ENCODE data around the gene DPP4. TPM values are rescaled to one million over a fixed set of nuclear protein-coding genes. Genes with fewer than 3 reads are reported as not detected.

Gene DPP4
- total RNA-seq, 6 experiments from 2014 or later: 17.8 to 39.8 (median 26.3) TPM

GRCh38 chr2:162007447-162008040, 66.5 kb downstream of the DPP4 start:
- no peaks in the 10 kb centered on the region for H3K4me1 ChIP-seq
- TF ChIP-seq CTCF (IDR thresholded peaks at IDR 0.05): peak; percentile 62 to 81 (median 74)
- TF ChIP-seq POLR2A (IDR thresholded peaks at IDR 0.05): no peak

GRCh38 chr2:162006337-162006736, 67.7 kb downstream of the DPP4 start:
- intact Hi-C loops (cut with DNase I): loop anchor here (5.0 to 10.0 kb wide), 2 partner anchors 111 to 118 kb away; no protein-coding TSS in a partner anchor
- Histone ChIP-seq H3K27ac (no peak overlapping the region), H3K4me3 (no peak overlapping the region), H3K9me3 (no peaks in the 10 kb centered on the region), H3K36me3 (peaks cover 0 to 7% (median 0%) of the 10 kb centered on the region in 4 donors), H3K27me3 (no peaks in the 10 kb centered on the region), H3K4me1 (no peaks in the 10 kb centered on the region)
- DNase-seq: no peak
- TF ChIP-seq POLR2A (IDR thresholded peaks at IDR 0.05): no peak
- TF ChIP-seq CTCF (IDR thresholded peaks at IDR 0.05): no peak
- ATAC-seq: no peak

More at GRCh38 chr2:162007447-162008040, 66.5 kb downstream of the DPP4 start:
- Histone ChIP-seq H3K36me3 (peaks cover 0 to 7% (median 0%) of the 10 kb centered on the region in 4 donors), H3K9me3 (no peaks in the 10 kb centered on the region), H3K27me3 (no peaks in the 10 kb centered on the region), H3K4me3 (no peak overlapping the region), H3K27ac (no peak overlapping the region)
- DNase-seq (no peak), ATAC-seq (peak in 2 of 4 donors; percentile 28 to 36)
- WGBS (ENCODE audit: insufficient coverage, low coverage, low lambda C conversion rate, missing lambda C conversion rate): 60% methylated on average over 3 of the region's 3 CpGs
- intact Hi-C loops (cut with DNase I): loop anchor here (5.0 to 10.0 kb wide), 2 partner anchors 110 to 117 kb away; no protein-coding TSS in a partner anchor

- H3K27me3 ChIP-seq: no peaks in the 10 kb centered on the region
- intact Hi-C loops (cut with DNase I): loop anchor here (5.0 to 10.0 kb wide), 2 partner anchors 121 to 123 kb away; no protein-coding TSS in a partner anchor
- no peak overlapping the region for H3K4me3 ChIP-seq
- no peak overlapping the region for H3K27ac ChIP-seq
- 78% methylated on average over 3 of the region's 3 CpGs for WGBS (ENCODE audit: insufficient coverage, low coverage, low lambda C conversion rate, missing lambda C conversion rate)
- ATAC-seq (no peak), DNase-seq (no peak)
- peaks cover 0 to 7% (median 0%) of the 10 kb centered on the region in 4 donors for H3K36me3 ChIP-seq
- no peaks in the 10 kb centered on the region for H3K4me1 ChIP-seq
- H3K9me3 ChIP-seq: no peaks in the 10 kb centered on the region
- TF ChIP-seq POLR2A (IDR thresholded peaks at IDR 0.05): no peak
Measured at GRCh38 chr2:162004031-162004430, 70.0 kb downstream of the DPP4 start.

- no peak overlapping the region for H3K4me3 ChIP-seq
- intact Hi-C loops (cut with DNase I): loop anchor here (5.0 to 10.0 kb wide), 2 partner anchors 122 to 125 kb away; no protein-coding TSS in a partner anchor
- DNase-seq (no peak), ATAC-seq (no peak)
- H3K9me3 ChIP-seq: no peaks in the 10 kb centered on the region
- TF ChIP-seq CTCF (IDR thresholded peaks at IDR 0.05) (no peak), POLR2A (IDR thresholded peaks at IDR 0.05) (no peak)
- H3K27me3 ChIP-seq: no peaks in the 10 kb centered on the region
- H3K27ac ChIP-seq: no peak overlapping the region
- WGBS (ENCODE audit: insufficient coverage, low coverage, low lambda C conversion rate, missing lambda C conversion rate): 71% methylated on average over 7 of the region's 7 CpGs
- peaks cover 0 to 7% (median 0%) of the 10 kb centered on the region in 4 donors for H3K36me3 ChIP-seq
- H3K4me1 ChIP-seq: no peaks in the 10 kb centered on the region
Measured at GRCh38 chr2:162002623-162003235, 71.3 kb downstream of the DPP4 start.

- Histone ChIP-seq H3K27ac (no peak overlapping the region), H3K4me3 (no peak overlapping the region), H3K36me3 (peaks cover 0 to 5% (median 0%) of the 10 kb centered on the region in 4 donors), H3K4me1 (no peaks in the 10 kb centered on the region), H3K9me3 (no peaks in the 10 kb centered on the region), H3K27me3 (no peaks in the 10 kb centered on the region)
- ATAC-seq (no peak), DNase-seq (no peak)
- intact Hi-C loops (cut with DNase I): loop anchor here (5.0 to 10.0 kb wide), 2 partner anchors 124 to 127 kb away; no protein-coding TSS in a partner anchor
- TF ChIP-seq POLR2A (IDR thresholded peaks at IDR 0.05) (no peak), CTCF (IDR thresholded peaks at IDR 0.05) (no peak)
- 100% methylated on average over 1 of the region's 1 CpG for WGBS (ENCODE audit: insufficient coverage, low coverage, low lambda C conversion rate, missing lambda C conversion rate)
Measured at GRCh38 chr2:162000431-162000830, 73.6 kb downstream of the DPP4 start.
